Esophagus muscularis mucosa (tissue), 4 donors: ENCODE results near the gene APBA3. TPM values are rescaled to one million over a fixed set of nuclear protein-coding genes. Genes with fewer than 3 reads are reported as not detected.

Source experiments
- DNase-seq: peaks from one replicate; pipeline ENCODE4 v3.0.0-alpha.2; 2017; ENCODE audit errors: extremely low spot score
- H3K27ac ChIP-seq, 4 donors: fragments of 200-600 bp; sonication (generic); replicated peaks in 1 of 4; 1 replicate in 3 of 4; 2 replicates in 1 of 4; pipeline ENCODE4 v1.5.1; 2016 to 2019; ENCODE audit warnings: mild to moderate bottlenecking in 1 of 4
- H3K27me3 ChIP-seq, 4 donors: fragments of 200-600 bp; sonication (generic); one replicate each; pipeline versions ENCODE4 v1.5.1 to v1.6.0; 2016 to 2019
- H3K36me3 ChIP-seq, 4 donors: fragments of 200-600 bp; sonication (generic); one replicate each; pipeline ENCODE4 v1.5.1; 2016 to 2019
- H3K4me1 ChIP-seq, 4 donors: fragments of 200-600 bp; sonication (generic); one replicate each; pipeline ENCODE4 v1.5.1; 2016 to 2019
- H3K4me3 ChIP-seq, 4 donors: fragments of 200-600 bp; sonication (generic); 1 replicate in 2 of 4; 2 replicates in 2 of 4; pipeline ENCODE4 v1.5.1; 2016 to 2019; ENCODE audit warnings: mild to moderate bottlenecking in 4 of 4, moderate library complexity in 1 of 4
- H3K9me3 ChIP-seq, 4 donors: fragments of 200-600 bp; sonication (generic); 1 replicate in 3 of 4; 2 replicates in 1 of 4; pipeline ENCODE4 v1.5.1; 2016 to 2019
- CTCF ChIP-seq, 3 experiments: fragments of 200-600 bp in 2 of 3; fragments of 450-650 bp in 1 of 3; sonication (generic) in 2 of 3; IDR thresholded peaks; one replicate each; pipeline ENCODE4 v1.5.1; 2017 to 2019; ENCODE audit warnings: antibody characterized with exemption in 3 of 3, mild to moderate bottlenecking in 2 of 3, moderate library complexity in 1 of 3
- EP300 ChIP-seq: sonication (generic); formaldehyde crosslinking; IDR thresholded peaks from one replicate; pipeline ENCODE4 v1.6.1; 2017; ENCODE audit warnings: antibody characterized with exemption
- POLR2A ChIP-seq: fragments of 450-650 bp; IDR thresholded peaks from one replicate; pipeline ENCODE4 v1.6.1; 2017; ENCODE audit warnings: antibody characterized with exemption, moderate library complexity, mild to moderate bottlenecking, low read depth
- POLR2AphosphoS5 ChIP-seq, 2 donors: sonication (generic); formaldehyde crosslinking; IDR thresholded peaks; one replicate each; pipeline ENCODE4 v1.6.1; 2017; ENCODE audit warnings: antibody characterized with exemption in 2 of 2
- WGBS: methylation state at CpG from one replicate; pipeline ENCODE4 v1.1.5; 2018; 5-methylcytosine and 5-hydroxymethylcytosine counted together
- intact Hi-C: fragments of 100-400 bp; cut with DNase I; formaldehyde crosslinking; loops from one replicate; pipeline ENCODE4 v1.15.1; 2023
- total RNA-seq, 4 donors: library from RNA; depleted of rRNA; stranded (reverse); fragments of >200 nt; gene quantifications; one replicate each; pipeline versions ENCODE4 v1.1.0 to v1.2.1, GENCODE V29; 2016

The APBA3 gene
- total RNA-seq, 4 donors from 2014 or later: 13.7 to 40.5 (median 24.4) TPM

- Histone ChIP-seq H3K36me3 (peaks cover 0 to 4% (median under 1%) of the 10 kb centered on the region in 4 donors), H3K4me1 (peaks cover 0 to 7% (median 0%) of the 10 kb centered on the region in 4 donors), H3K27ac (no peak overlapping the region), H3K9me3 (no peaks in the 10 kb centered on the region), H3K4me3 (no peak overlapping the region), H3K27me3 (peaks cover 0 to 34% (median 0%) of the 10 kb centered on the region in 4 donors)
- WGBS: 71% methylated on average over 15 of the region's 25 CpGs
- no peak for DNase-seq
- intact Hi-C loops: no loop called here
- no peak for TF ChIP-seq POLR2A
- no peak for TF ChIP-seq EP300
These were observed 13.3 kb upstream of the APBA3 start for GRCh38 chr19:3774621-3775373.

- intact Hi-C loops: no loop called here
- Histone ChIP-seq H3K4me3 (no peak overlapping the region), H3K36me3 (peaks cover 0 to 11% (median 6%) of the 10 kb centered on the region in 4 donors), H3K27me3 (peaks cover 0 to 26% (median 0%) of the 10 kb centered on the region in 4 donors), H3K4me1 (peaks cover 0 to 7% (median 0%) of the 10 kb centered on the region in 4 donors), H3K9me3 (no peaks in the 10 kb centered on the region), H3K27ac (no peak overlapping the region)
- DNase-seq: no peak
- 88% methylated on average over 12 of the region's 12 CpGs for WGBS
- TF ChIP-seq POLR2A (no peak), POLR2AphosphoS5 (IDR thresholded peaks at IDR 0.05) (no peak), EP300 (no peak), CTCF (IDR thresholded peaks at IDR 0.05) (no peak)
These were observed 12.5 kb upstream of the APBA3 start for GRCh38 chr19:3773814-3774515.

GRCh38 chr19:3771906-3772455 lies 10.5 kb upstream of the APBA3 start, which contains the start of gene RAX2:
TSS of gene RAX2 (minus strand) at chr19:3772228. CDS start at chr19:3771742, 486 bp downstream.
- Histone ChIP-seq H3K9me3 (no peaks in the 10 kb centered on the region), H3K36me3 (peaks cover 12 to 31% (median 25%) of the 10 kb centered on the region in 4 donors), H3K27me3 (peaks cover 0 to 18% (median 0%) of the 10 kb centered on the region in 4 donors), H3K4me3 (no peak within 1 kb of the TSS), H3K4me1 (peaks cover 0 to 7% (median 0%) of the 10 kb centered on the region in 4 donors), H3K27ac (no peak within 1 kb of the TSS)
- intact Hi-C loops: no loop called here
- no peak for TF ChIP-seq POLR2A
- TF ChIP-seq CTCF (IDR thresholded peaks at IDR 0.05): no peak
- no peak for TF ChIP-seq POLR2AphosphoS5 (IDR thresholded peaks at IDR 0.05)
- TF ChIP-seq EP300: no peak
- no peak for DNase-seq
- 53% methylated on average over 14 of the region's 23 CpGs for WGBS

- Histone ChIP-seq H3K4me1 (peaks cover 0 to 7% (median 0%) of the 10 kb centered on the region in 4 donors), H3K36me3 (peaks cover 19 to 38% (median 32%) of the 10 kb centered on the region in 4 donors), H3K4me3 (no peak overlapping the region), H3K27me3 (peaks cover 0 to 18% (median 0%) of the 10 kb centered on the region in 4 donors), H3K27ac (no peak overlapping the region), H3K9me3 (no peaks in the 10 kb centered on the region)
- TF ChIP-seq CTCF (IDR thresholded peaks at IDR 0.05): no peak
- no peak for TF ChIP-seq EP300
- no peak for TF ChIP-seq POLR2AphosphoS5 (IDR thresholded peaks at IDR 0.05)
- TF ChIP-seq POLR2A: no peak
- no peak for DNase-seq
- WGBS: 73% methylated on average over 19 of the region's 35 CpGs
- intact Hi-C loops: no loop called here
These were observed 9.8 kb upstream of the APBA3 start for GRCh38 chr19:3771000-3771905.
